ENCODE results near the gene UBE2E2. TPM values are rescaled to one million over a fixed set of nuclear protein-coding genes. Genes with fewer than 3 reads are reported as not detected.

Gene UBE2E2
- total RNA-seq, 1 experiment from 2014 or later: 54.9 TPM

DNA sequence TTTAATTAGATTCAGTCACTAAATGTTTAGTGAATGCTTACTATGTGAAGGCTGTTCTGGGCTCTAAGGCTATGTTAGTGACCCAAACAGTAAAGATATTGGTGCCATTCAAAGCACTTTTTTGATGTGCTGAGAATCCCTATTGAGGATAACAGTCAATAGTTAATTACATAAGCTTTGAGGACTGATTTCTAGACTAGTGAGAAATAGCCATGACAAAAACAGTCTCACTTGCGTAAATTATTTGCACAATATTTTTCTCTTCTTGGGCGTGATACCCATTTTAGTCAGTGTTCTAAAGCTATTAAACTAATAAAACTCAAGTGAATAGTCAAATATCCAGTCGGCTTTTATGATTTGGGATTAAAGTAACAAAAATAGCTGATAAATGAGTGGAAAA lies 74.6 kb downstream of the UBE2E2 start:
- ATAC-seq: no peak
- Mint-ChIP-seq H3K4me1 (peaks cover 20% of the 10 kb centered on the region), H3K27me3 (ENCODE audit: low read depth) (no peaks in the 10 kb centered on the region), H3K4me3 (no peak overlapping the region), H3K36me3 (peaks cover 9% of the 10 kb centered on the region), H3K9me3 (peaks cover 10% of the 10 kb centered on the region), H3K27ac (no peak overlapping the region)
- DNase-seq (ENCODE audit: low spot score): no peak
- TF ChIP-seq JUN (CRISPR knock-in tag; IDR thresholded peaks at IDR 0.05): no peak
- no peak for TF ChIP-seq ZNF121 (CRISPR knock-in tag; IDR thresholded peaks at IDR 0.05)
- no peak for TF ChIP-seq RORB (CRISPR knock-in tag; IDR thresholded peaks at IDR 0.05)
- TF ChIP-seq ZNF512 (CRISPR knock-in tag; IDR thresholded peaks at IDR 0.05; ENCODE audit: borderline replicate concordance): no peak
- TF ChIP-seq ZNF396 (CRISPR knock-in tag; IDR thresholded peaks at IDR 0.05; ENCODE audit: borderline replicate concordance): no peak
- TF ChIP-seq, protein P1, sequence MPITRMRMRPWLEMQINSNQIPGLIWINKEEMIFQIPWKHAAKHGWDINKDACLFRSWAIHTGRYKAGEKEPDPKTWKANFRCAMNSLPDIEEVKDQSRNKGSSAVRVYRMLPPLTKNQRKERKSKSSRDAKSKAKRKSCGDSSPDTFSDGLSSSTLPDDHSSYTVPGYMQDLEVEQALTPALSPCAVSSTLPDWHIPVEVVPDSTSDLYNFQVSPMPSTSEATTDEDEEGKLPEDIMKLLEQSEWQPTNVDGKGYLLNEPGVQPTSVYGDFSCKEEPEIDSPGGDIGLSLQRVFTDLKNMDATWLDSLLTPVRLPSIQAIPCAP (CRISPR knock-in tag; IDR thresholded peaks at IDR 0.05): no peak
- no peak for TF ChIP-seq TEAD4 (CRISPR knock-in tag; IDR thresholded peaks at IDR 0.05)
- no peak for TF ChIP-seq JAZF1 (CRISPR knock-in tag; IDR thresholded peaks at IDR 0.05)
- no peak for TF ChIP-seq ATF6 (CRISPR knock-in tag; IDR thresholded peaks at IDR 0.05)
- no peak for TF ChIP-seq AR (CRISPR knock-in tag; IDR thresholded peaks at IDR 0.05)
- no peak for TF ChIP-seq ZNF138 (CRISPR knock-in tag; conservative IDR thresholded peaks at IDR 0.05)
- TF ChIP-seq, protein P2, sequence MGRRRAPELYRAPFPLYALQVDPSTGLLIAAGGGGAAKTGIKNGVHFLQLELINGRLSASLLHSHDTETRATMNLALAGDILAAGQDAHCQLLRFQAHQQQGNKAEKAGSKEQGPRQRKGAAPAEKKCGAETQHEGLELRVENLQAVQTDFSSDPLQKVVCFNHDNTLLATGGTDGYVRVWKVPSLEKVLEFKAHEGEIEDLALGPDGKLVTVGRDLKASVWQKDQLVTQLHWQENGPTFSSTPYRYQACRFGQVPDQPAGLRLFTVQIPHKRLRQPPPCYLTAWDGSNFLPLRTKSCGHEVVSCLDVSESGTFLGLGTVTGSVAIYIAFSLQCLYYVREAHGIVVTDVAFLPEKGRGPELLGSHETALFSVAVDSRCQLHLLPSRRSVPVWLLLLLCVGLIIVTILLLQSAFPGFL (CRISPR knock-in tag; IDR thresholded peaks at IDR 0.05; ENCODE audit: borderline replicate concordance): no peak
- TF ChIP-seq GABPB1 (CRISPR knock-in tag; IDR thresholded peaks at IDR 0.05): no peak
- no peak for TF ChIP-seq MXD4 (CRISPR knock-in tag; IDR thresholded peaks at IDR 0.05; ENCODE audit: borderline replicate concordance)
- no peak for TF ChIP-seq KAT7 (CRISPR knock-in tag; IDR thresholded peaks at IDR 0.05; ENCODE audit: borderline replicate concordance)
- TF ChIP-seq EMX1 (CRISPR knock-in tag; IDR thresholded peaks at IDR 0.05): no peak
- no peak for TF ChIP-seq SMAD3 (CRISPR knock-in tag; IDR thresholded peaks at IDR 0.05; ENCODE audit: borderline replicate concordance)
- no peak for TF ChIP-seq GTF2I (CRISPR knock-in tag; conservative IDR thresholded peaks at IDR 0.05)
- no peak for TF ChIP-seq RELA (CRISPR knock-in tag; IDR thresholded peaks at IDR 0.05; ENCODE audit: borderline replicate concordance)
- ChIA-PET CTCF (no interaction called here), POLR2A (no interaction called here)

DNA sequence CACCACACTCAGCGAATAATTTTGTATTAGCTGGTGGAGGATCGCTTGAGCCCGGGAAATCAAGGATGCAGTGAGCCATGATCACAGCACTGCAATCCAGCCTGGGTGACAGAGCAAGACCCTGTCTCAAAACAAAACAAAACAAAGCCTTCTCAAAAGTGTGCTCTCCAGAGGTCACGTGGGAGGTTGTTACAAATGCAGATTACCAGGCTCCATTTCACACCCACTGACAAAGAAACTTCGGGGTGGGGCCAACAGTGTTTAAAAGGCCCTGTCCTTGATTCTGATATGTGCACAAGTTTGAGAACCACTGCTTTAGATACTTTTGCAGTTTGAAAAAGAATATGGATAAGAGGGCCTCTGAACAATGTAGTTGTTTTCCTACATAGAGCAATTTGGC lies 80.5 kb downstream of the UBE2E2 start:
- DNase-seq (ENCODE audit: low spot score) (no peak), ATAC-seq (no peak)
- peaks cover 33% of the 10 kb centered on the region for H3K4me1 Mint-ChIP-seq
- peak overlapping the region; percentile 37; the same call in 1 of the 2 replicates for H3K27ac Mint-ChIP-seq
- CTCF ChIA-PET: no interaction called here
- POLR2A ChIA-PET: no interaction called here
- no peaks in the 10 kb centered on the region for H3K27me3 Mint-ChIP-seq (ENCODE audit: low read depth)
- no peaks in the 10 kb centered on the region; the same call in 1 of the 2 replicates for H3K36me3 Mint-ChIP-seq
- peaks cover 12% of the 10 kb centered on the region for H3K9me3 Mint-ChIP-seq
- H3K4me3 Mint-ChIP-seq: no peak overlapping the region
- no peak for TF ChIP-seq GTF2I (CRISPR knock-in tag; conservative IDR thresholded peaks at IDR 0.05)
- no peak for TF ChIP-seq ZNF263 (CRISPR knock-in tag; IDR thresholded peaks at IDR 0.05; ENCODE audit: low read depth)
- no peak for TF ChIP-seq CREM (CRISPR knock-in tag; IDR thresholded peaks at IDR 0.05)
- no peak for TF ChIP-seq ZNF671 (CRISPR knock-in tag; IDR thresholded peaks at IDR 0.05)
- TF ChIP-seq, protein P3, sequence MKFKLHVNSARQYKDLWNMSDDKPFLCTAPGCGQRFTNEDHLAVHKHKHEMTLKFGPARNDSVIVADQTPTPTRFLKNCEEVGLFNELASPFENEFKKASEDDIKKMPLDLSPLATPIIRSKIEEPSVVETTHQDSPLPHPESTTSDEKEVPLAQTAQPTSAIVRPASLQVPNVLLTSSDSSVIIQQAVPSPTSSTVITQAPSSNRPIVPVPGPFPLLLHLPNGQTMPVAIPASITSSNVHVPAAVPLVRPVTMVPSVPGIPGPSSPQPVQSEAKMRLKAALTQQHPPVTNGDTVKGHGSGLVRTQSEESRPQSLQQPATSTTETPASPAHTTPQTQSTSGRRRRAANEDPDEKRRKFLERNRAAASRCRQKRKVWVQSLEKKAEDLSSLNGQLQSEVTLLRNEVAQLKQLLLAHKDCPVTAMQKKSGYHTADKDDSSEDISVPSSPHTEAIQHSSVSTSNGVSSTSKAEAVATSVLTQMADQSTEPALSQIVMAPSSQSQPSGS (CRISPR knock-in tag; IDR thresholded peaks at IDR 0.05; ENCODE audit: borderline replicate concordance, low read depth): no peak
- TF ChIP-seq NR2C2 (CRISPR knock-in tag; IDR thresholded peaks at IDR 0.05): no peak
- peak; percentile 64; the same call in 1 of the 2 replicates for TF ChIP-seq USF1 (CRISPR knock-in tag; IDR thresholded peaks at IDR 0.05)
- TF ChIP-seq, protein P4, sequence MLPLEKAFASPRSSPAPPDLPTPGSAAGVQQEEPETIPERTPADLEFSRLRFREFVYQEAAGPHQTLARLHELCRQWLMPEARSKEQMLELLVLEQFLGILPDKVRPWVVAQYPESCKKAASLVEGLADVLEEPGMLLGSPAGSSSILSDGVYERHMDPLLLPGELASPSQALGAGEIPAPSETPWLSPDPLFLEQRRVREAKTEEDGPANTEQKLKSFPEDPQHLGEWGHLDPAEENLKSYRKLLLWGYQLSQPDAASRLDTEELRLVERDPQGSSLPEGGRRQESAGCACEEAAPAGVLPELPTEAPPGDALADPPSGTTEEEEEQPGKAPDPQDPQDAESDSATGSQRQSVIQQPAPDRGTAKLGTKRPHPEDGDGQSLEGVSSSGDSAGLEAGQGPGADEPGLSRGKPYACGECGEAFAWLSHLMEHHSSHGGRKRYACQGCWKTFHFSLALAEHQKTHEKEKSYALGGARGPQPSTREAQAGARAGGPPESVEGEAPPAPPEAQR (CRISPR knock-in tag; IDR thresholded peaks at IDR 0.05): no peak

Measured in WTC11 (cell line).